T-helper 2 cell treated with Interferon-gamma antibody and Interleukin-4, amounts not matched to agents 5 μg/mL and 100 μg/mL, for 36 hours (primary cell): ENCODE measurements around the gene UFD1.
A peak's percentile ranks its signal among the peaks of the same experiment; 100 is the strongest.

ENCODE experiments used
- DNase-seq: peaks from one replicate; pipeline ENCODE4 v3.0.0; 2021; ENCODE audit warnings: low spot score
- H3K27ac Mint-ChIP-seq: one replicate; pipeline ENCODE4 v1.8.0; 2021; ENCODE audit warnings: mild to moderate bottlenecking, mixed read lengths
- H3K27me3 Mint-ChIP-seq: one replicate; pipeline ENCODE4 v1.8.0; 2021; ENCODE audit warnings: low read depth, mixed read lengths
- H3K36me3 Mint-ChIP-seq: one replicate; pipeline ENCODE4 v1.8.0; 2021; ENCODE audit warnings: low read depth, mixed read lengths
- H3K4me1 Mint-ChIP-seq: one replicate; pipeline ENCODE4 v1.8.0; 2021; ENCODE audit warnings: low read depth, mixed read lengths
- H3K4me3 Mint-ChIP-seq: one replicate; pipeline ENCODE4 v1.8.0; 2022; ENCODE audit warnings: mild to moderate bottlenecking, moderate library complexity, mixed read lengths
- H3K9me3 Mint-ChIP-seq: one replicate; pipeline ENCODE4 v1.8.0; 2021; ENCODE audit warnings: mixed read lengths

Gene UFD1

DNA sequence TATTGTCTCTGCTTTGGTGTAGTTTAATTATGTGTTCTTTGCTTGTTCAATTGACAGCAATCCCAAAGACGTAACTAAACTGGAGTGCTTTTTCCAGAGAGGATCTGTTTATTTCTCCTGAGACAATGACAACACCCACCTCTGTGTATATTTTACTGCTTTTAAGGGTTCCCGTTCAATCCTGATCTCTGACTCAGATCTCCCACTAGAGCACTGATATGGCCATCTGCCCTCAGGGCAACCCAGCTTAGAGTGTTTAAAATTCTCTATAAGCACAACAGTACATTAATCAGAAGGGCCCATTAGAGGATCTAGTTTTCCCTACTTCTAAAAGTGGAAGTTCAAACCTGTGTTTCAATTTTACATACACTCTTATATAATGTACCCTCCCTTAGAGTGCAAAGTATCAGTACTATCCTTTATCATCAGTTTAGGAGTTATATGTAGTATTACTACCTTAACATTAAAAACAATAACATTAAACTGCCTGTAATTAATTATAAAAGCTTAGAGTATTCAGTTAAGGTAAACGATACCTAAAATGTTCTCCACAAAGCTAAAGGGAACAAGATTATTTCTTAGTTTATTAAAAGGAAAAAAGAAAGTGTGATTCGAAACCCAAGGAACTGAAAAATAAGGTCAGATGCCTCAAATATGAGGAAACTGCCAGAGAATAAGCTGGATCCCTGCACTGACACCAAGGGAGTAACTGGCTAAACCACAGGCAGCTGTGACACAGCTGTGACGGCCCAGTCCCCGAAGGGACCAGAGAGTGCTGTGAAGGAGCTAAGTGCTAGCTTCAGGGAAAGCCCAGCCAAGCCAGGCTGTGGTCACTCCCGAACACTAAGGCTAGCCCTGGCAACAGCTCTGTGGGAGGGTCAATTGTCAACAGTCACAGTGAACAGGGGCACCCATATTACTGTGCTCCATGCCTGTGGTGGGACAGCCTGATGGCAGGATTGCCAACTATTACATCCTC lies 15.2 kb downstream of the UFD1 start:
- no peak overlapping the region for H3K4me3 Mint-ChIP-seq
- no peak overlapping the region for H3K27ac Mint-ChIP-seq
- DNase-seq: no peak
- peaks cover 54% of the 10 kb centered on the region for H3K36me3 Mint-ChIP-seq
- H3K9me3 Mint-ChIP-seq: no peaks in the 10 kb centered on the region
- peaks cover 5% of the 10 kb centered on the region for H3K4me1 Mint-ChIP-seq
- no peaks in the 10 kb centered on the region for H3K27me3 Mint-ChIP-seq

DNA sequence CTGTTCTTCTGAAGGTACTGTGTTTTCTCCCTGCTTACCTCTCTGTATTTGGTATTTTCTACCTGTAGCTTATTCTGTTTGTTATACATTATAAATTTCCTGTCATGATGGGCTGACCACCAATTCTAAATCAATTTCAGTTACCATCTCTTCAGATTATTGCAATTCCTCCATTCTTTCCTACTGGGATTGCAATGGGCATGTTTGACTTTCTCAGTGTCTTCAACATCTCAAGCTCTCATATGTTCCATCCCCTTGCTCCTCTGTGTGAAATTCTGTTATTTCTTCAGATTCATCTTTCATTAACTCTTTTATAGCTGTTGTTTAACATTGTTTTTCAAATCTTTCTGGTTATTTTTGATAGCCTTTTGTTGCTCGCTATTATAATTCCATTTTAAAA lies 16.0 kb downstream of the UFD1 start:
- no peaks in the 10 kb centered on the region for H3K9me3 Mint-ChIP-seq
- no peaks in the 10 kb centered on the region for H3K27me3 Mint-ChIP-seq
- H3K4me3 Mint-ChIP-seq: no peak overlapping the region
- H3K36me3 Mint-ChIP-seq: peaks cover 48% of the 10 kb centered on the region
- H3K4me1 Mint-ChIP-seq: peaks cover 5% of the 10 kb centered on the region
- no peak for DNase-seq
- H3K27ac Mint-ChIP-seq: no peak overlapping the region

DNA sequence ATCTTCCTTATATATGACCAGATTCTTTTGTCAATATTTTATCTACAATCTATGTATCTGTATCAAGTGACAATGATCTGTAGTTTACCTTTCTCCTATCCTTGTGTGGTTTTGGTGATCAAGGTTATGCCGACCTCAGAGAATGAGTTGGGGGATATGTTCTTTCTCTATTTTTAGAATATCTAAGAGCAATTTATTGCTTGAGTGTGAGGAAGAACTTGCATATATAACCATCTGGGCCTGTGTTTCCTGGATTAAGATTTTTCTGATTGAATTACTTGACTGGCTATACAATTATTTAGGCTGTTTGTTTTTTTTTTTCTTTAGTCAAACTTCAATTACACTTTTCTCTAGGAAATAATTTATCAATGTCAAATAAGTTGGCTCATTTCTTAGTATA lies 17.5 kb downstream of the UFD1 start:
- H3K36me3 Mint-ChIP-seq: peaks cover 43% of the 10 kb centered on the region
- peaks cover 5% of the 10 kb centered on the region for H3K4me1 Mint-ChIP-seq

DNA sequence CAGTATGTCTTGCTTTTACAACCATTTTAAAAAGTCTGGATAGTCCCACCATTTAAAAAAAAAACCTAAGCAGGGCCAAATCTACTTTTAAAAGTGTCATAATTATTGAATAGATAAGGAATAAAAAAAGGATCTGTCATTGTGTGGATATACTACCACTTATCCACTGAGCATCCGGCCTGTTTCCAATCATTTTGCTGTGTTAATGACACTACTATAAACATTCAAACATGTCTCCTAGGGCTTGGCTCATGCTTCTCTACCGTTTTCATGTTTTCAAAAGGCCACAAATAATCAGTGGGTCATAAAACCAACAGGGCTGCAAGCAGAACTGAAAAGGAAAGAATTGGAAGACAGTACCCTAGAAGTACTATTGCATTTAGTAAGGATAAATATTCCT lies 19.0 kb downstream of the UFD1 start:
- peaks cover 46% of the 10 kb centered on the region for H3K36me3 Mint-ChIP-seq
- DNase-seq: no peak
- no peaks in the 10 kb centered on the region for H3K9me3 Mint-ChIP-seq
- no peak overlapping the region for H3K27ac Mint-ChIP-seq
- peaks cover 2% of the 10 kb centered on the region for H3K4me1 Mint-ChIP-seq
- no peak overlapping the region for H3K4me3 Mint-ChIP-seq
- no peaks in the 10 kb centered on the region for H3K27me3 Mint-ChIP-seq

More for the DNA sequence above, 17.5 kb downstream of the UFD1 start:
- no peaks in the 10 kb centered on the region for H3K9me3 Mint-ChIP-seq
- no peak overlapping the region for H3K27ac Mint-ChIP-seq
- no peak for DNase-seq
- H3K27me3 Mint-ChIP-seq: no peaks in the 10 kb centered on the region
- no peak overlapping the region for H3K4me3 Mint-ChIP-seq

DNA sequence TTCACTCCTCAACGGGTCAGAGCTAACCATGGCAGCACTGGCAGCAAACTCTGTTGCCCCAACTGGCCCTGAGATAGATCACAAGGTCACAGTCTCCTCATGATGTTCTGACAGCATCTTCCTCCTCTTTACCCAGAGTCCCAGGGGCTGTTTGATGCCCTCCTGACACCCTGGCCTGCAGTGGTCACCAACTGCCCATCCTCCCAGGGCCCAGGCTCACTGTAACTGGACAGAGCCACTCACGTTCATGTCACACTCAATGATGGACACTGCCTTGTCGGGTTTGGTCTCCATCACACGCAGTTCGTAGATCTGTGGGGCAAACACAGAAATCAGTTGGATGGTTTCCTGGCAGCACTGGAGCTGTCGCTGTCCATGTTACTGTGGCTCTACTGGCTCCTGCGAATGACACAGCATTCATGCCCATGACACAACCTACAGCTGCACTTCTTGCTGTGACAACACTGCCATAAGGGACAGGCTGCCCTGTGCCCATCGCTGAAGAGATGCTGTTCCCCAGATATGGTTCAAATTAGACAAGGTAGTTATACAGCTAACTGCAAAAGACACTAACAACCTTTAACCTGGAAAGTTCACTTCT lies 21.1 kb downstream of the UFD1 start:
- Mint-ChIP-seq H3K36me3 (peaks cover 46% of the 10 kb centered on the region), H3K9me3 (no peaks in the 10 kb centered on the region), H3K4me3 (no peak overlapping the region), H3K4me1 (no peaks in the 10 kb centered on the region), H3K27ac (no peak overlapping the region), H3K27me3 (no peaks in the 10 kb centered on the region)
- no peak for DNase-seq

DNA sequence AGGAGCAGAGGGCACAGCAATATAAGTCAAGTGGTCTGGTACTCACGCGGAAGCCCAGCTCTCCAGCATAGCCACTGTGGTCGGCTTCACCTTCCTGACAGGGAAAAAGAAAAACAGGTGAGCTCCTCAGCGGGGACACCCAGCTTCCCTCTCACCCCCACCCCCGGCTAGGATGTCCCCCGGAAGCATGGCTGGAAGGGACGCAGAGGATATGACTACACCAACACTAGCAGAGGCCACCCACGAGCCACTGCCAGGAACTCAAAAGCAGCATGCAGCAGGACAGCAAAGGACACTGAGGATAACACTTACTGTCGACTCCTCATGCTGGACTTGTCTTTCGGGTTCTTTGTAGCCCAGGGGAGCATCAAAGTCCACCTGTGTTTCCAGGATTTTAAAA lies 22.5 kb downstream of the UFD1 start:
- no peak for DNase-seq
- Mint-ChIP-seq H3K4me3 (no peak overlapping the region), H3K36me3 (peaks cover 53% of the 10 kb centered on the region), H3K9me3 (no peaks in the 10 kb centered on the region), H3K4me1 (no peaks in the 10 kb centered on the region), H3K27ac (no peak overlapping the region), H3K27me3 (no peaks in the 10 kb centered on the region)

DNA sequence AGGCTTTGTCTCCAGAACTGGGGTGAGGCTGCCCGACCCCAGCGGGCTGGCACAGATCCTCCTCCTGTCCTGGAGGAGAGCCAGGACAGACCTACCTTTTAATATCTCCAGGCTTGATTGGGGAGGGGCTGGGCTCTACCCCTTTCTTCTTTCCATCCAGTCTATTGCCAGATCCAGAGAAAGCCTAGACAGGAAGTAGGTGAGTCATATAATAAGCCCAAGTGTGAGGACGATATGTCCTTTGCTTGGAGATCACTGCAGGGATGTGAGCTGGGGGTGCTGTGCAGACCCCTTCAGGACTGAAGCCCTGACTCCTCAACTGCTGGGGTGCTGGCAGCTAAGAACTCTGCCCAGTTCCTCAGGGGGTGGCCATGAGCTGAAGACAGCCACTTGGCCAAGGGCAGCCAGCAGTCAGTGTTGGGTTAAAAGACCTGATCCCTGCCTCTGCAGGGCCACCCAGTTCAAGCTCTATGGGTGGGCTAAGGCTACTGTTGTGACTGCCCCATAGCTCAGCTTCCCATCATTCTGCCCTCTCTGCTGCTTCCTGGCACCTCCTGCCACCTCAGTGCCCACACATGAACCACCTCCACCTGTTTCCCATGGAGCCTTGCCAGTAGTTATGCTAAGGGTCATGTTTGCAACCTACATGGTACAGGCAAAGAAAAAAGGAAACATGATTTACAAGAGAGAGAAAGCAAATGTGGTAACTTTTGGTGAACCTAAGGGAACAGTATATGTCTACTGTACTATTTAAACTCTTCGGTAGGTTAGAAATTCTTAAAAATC lies 23.2 kb downstream of the UFD1 start:
- peaks cover 51% of the 10 kb centered on the region for H3K36me3 Mint-ChIP-seq
- H3K27ac Mint-ChIP-seq: no peak overlapping the region

DNA sequence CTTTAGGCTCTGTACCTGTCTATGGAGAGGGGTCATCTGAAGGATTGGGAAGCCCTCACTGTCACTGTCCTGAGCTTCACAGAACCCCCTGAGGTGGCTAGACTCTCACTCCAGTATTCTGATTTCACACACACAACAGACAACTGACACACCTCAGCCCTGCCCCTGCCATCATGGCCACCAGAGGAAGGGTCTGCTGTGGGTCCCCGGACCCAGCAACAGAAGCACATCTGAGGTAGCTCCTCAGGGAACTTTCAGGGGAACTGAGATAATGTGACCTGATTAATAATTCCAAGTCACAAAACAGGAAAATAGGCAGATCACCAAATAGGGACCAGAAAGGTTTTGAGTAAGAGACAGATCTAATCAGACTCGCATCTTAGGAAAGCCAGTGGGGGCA lies 24.0 kb downstream of the UFD1 start:
- H3K27me3 Mint-ChIP-seq: no peaks in the 10 kb centered on the region
- DNase-seq: no peak
- H3K27ac Mint-ChIP-seq: no peak overlapping the region
- H3K4me3 Mint-ChIP-seq: no peak overlapping the region
- no peaks in the 10 kb centered on the region for H3K9me3 Mint-ChIP-seq
- peaks cover 55% of the 10 kb centered on the region for H3K36me3 Mint-ChIP-seq
- H3K4me1 Mint-ChIP-seq: no peaks in the 10 kb centered on the region

More for the DNA sequence above, 23.2 kb downstream of the UFD1 start:
- Mint-ChIP-seq H3K9me3 (no peaks in the 10 kb centered on the region), H3K4me1 (no peaks in the 10 kb centered on the region), H3K4me3 (no peak overlapping the region), H3K27me3 (no peaks in the 10 kb centered on the region)
- DNase-seq: no peak

DNA sequence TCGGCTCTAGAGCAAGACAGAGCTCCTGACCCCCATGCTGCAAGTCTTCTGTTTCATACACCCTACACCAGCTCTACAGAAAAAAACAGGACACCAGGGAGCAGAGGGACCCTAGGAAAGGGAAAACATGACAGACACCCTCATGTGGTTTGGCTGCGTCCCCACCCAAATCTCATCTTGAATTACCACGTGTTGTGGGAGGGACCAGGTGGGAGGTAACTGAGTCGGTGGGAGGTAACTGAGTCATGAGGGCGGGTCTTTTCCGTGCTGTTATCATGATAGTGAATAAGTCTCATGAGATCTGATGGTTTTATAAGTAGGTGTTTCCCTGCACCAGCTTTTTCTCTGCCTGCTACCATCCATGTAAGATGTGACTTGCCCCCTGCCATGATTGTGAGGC lies 24.8 kb downstream of the UFD1 start:
- peaks cover 55% of the 10 kb centered on the region for H3K36me3 Mint-ChIP-seq
- DNase-seq: no peak
- no peak overlapping the region for H3K27ac Mint-ChIP-seq
- no peak overlapping the region for H3K4me3 Mint-ChIP-seq
- H3K9me3 Mint-ChIP-seq: no peaks in the 10 kb centered on the region
- peaks cover 3% of the 10 kb centered on the region for H3K4me1 Mint-ChIP-seq
- no peaks in the 10 kb centered on the region for H3K27me3 Mint-ChIP-seq

DNA sequence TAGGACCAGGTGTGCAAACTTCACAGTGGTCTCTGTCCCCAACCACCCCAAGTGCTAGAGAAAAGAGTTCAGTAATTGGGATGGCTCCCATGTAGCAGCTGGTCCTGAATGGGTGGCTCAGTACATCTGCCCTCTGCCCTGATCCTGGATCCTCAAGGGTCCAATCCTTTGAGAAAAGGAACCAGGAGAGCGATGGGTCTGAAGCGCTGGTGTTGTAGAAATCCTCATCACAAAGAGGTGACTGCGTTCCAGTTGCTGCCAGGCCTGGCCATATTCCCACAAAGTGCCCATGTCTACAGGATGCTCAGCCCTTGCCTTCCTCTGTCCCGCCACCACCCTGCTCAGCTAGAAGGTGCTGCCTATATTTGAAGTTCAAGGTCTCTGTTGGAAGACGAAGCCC lies 25.3 kb downstream of the UFD1 start:
- Mint-ChIP-seq H3K4me3 (no peak overlapping the region), H3K4me1 (peaks cover 4% of the 10 kb centered on the region), H3K27me3 (no peaks in the 10 kb centered on the region), H3K36me3 (peaks cover 55% of the 10 kb centered on the region), H3K9me3 (no peaks in the 10 kb centered on the region), H3K27ac (no peak overlapping the region)
- no peak for DNase-seq

DNA sequence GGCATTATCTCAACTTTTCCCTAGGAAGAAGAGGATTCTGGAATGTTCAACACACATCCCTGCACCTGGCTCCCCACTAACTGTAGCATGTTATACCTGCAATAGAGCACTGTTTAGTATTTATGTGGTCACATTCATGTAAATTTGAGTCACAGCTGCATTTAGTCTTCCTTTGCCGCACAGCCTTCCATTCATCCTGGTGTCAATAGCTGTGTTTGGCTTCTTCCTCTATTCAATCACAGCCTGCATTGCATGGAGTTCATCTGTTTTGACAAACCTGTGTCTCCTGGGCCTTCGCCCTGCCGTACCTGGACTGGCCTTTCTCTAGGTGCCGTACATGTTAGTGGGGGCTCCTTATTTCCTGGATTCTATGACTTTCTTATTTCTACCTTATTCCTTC lies 27.4 kb downstream of the UFD1 start:
- no peak for DNase-seq
- Mint-ChIP-seq H3K4me3 (no peak overlapping the region), H3K36me3 (peaks cover 52% of the 10 kb centered on the region), H3K4me1 (peaks cover 13% of the 10 kb centered on the region), H3K9me3 (no peaks in the 10 kb centered on the region), H3K27me3 (no peaks in the 10 kb centered on the region), H3K27ac (no peak overlapping the region)

DNA sequence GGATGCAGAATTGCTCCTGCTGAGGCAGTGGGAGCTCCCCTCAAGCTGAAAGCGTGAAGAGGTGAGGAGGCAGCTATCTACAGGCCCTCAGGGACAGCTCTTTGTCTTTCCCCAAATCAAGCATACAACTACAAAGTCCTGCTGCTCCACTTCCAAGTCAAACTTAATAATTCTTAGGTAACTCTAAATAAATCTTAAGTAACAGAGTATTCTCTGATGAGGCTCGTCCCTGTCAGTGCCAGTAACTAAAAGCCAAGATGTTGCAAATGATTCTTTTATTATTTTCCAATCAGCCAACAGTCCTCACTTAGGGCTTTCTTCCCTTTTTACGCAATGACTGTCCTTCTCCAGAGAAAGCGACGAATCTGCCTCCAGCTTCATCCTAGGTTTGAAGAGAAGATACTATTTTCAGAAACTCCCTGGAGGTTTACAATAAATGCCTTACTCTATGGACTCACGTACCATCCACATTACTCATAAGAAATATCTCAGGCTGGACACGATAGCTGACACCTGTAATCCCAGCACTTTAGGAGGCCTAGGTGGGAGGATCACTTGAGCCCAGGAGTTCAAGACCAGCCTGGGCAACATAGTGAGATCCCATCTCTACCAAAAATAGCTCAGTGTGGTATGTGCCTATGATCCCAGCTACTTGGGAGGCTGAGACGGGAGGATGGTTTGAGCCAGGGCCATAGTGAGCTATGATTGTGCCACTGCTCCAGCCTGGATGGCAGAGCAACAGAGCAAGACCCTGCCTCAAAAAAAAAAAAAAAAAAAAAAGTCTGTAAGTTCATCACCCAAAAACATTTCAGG lies 28.4 kb downstream of the UFD1 start:
- peaks cover 18% of the 10 kb centered on the region for H3K4me1 Mint-ChIP-seq
- no peaks in the 10 kb centered on the region for H3K27me3 Mint-ChIP-seq
- H3K36me3 Mint-ChIP-seq: peaks cover 47% of the 10 kb centered on the region
- no peak overlapping the region for H3K27ac Mint-ChIP-seq
- H3K9me3 Mint-ChIP-seq: no peaks in the 10 kb centered on the region
- no peak for DNase-seq
- H3K4me3 Mint-ChIP-seq: no peak overlapping the region

DNA sequence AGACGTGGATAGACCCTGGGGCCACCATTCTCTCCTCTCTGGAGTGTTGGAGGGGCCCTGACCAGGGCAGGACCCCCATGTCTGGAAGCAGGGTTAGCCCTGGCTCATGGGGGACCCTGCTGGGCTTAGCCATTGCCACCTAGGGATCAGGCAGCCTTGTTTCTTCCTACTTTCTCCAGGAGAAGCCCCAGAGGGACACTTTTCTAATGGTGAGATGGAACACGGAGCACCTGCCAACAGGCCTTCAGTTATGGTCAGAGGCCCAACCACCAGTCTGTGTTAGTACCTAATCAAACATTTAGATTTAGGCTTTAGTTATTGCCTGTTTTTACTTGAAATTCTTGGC lies 29.6 kb downstream of the UFD1 start:
- peaks cover 42% of the 10 kb centered on the region for H3K36me3 Mint-ChIP-seq

More for the DNA sequence above, 29.6 kb downstream of the UFD1 start:
- H3K27me3 Mint-ChIP-seq: no peaks in the 10 kb centered on the region
- H3K27ac Mint-ChIP-seq: peak overlapping the region; percentile 31
- no peak for DNase-seq
- H3K9me3 Mint-ChIP-seq: no peaks in the 10 kb centered on the region
- H3K4me1 Mint-ChIP-seq: peaks cover 27% of the 10 kb centered on the region
- H3K4me3 Mint-ChIP-seq: peak overlapping the region; percentile 18
